GM21737 (cell line): ENCODE results near the gene CEP63.

Experiments used
- ATAC-seq: cut with Tn5 transposase; IDR thresholded peaks from one replicate; pipeline ENCODE4 v1.9.1; 2021; ENCODE audit warnings: mild to moderate bottlenecking, moderate library complexity; ENCODE audit not compliant: unreplicated experiment

CEP63 gene

DNA sequence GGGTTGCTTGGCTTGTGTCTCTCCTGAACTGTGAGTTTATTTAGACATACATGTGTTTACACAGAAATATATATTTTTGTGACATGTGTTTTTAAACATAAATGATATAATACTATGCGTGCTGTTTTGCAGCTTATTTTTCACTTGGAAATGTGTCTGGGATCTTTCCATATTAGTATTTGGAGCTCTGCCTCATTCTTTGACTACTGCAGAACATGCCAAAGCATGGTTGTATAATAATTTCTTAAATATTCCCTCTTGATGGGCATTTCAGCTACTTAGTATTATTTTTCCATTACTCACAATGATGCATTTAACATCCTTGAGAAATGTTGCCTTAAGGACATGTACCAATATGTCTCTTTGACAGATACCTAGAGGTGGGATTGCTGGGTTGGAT, 19.5 kb upstream of the CEP63 start:
- no peak for ATAC-seq

GRCh38 chr3:134468519-134468918, 17.3 kb upstream of the CEP63 start:
- ATAC-seq = no peak

GRCh38 chr3:134471521-134472193, 14.2 kb upstream of the CEP63 start:
- no peak for ATAC-seq

DNA sequence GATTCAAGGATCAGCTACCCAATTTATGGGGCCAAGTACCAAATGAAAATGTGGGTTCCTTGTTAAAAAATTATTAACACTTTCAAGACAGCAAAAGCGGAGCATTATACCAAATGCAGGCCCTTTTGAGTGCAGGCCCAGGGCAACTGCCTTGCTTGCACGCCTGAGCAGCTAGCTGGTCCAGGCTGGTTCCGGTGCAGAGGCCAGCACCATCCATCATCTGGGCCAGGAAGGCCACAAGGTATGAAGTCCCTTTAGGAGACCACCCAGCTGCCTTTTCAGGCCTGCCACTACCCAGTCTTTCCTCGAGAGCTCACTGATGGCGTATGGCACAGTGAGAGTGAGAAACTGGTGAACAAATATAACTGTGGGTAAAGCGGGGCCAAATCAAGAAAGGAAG, 13.0 kb upstream of the CEP63 start:
- ATAC-seq = no peak

GRCh38 chr3:134473868-134474546, 11.8 kb upstream of the CEP63 start:
- no peak for ATAC-seq

DNA sequence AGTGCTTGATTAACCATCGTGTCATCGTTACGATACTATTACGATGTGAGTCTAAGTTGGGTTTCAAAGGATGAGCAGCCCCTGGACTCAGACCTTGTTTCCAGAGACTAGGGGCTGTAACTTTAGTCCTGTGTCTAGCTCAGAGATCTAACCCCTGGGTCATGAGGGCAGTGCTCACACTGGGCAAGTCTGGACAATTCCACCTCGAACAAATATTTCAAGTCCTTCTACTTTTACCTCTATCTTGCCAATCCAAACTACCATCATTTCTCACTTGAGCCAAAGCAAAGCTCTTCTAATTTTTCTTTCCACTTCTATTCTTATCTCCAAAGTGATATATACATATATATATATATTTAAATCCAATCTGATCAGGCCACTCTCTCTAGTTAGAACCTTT, 10.9 kb upstream of the CEP63 start:
- no peak for ATAC-seq

GRCh38 chr3:134476306-134476705, 9.6 kb upstream of the CEP63 start:
- ATAC-seq = no peak

DNA sequence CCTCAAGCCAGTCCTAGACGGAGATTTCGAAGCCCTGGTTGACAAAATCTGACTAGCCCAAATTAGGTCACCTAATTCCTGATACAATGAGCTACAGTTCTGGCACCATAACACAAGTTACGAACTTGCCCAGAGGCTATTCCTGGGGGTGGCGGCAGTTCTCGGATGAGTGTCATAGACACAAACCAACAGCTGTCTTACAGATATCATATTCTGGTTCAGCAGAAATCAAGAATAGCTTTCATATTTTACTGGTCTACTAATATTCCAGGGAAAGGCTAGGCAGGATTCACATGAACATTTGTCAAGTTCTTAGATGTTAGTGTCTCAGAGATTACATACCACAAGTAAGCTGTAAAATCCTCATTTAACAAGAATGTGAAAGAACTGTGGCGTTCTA, 8.9 kb upstream of the CEP63 start:
- no peak for ATAC-seq

DNA sequence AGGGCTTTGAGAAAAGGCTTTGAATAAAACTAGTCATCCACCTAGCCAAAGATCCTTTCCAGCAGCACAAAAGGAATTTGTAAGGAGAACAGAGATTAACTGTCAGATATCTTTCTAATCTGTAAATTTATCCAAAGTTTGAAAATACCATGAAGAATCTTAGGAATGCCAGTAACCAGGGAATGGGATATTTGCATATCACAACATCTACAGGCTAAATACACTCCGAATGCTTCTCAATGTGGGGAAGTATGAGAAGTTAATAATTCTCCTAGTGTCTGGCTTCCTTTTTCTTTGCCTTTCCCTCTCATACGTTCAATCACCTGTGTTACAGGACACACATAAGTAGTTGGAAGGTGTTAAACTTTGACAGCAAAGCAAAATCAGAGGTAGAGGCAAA, 7.9 kb upstream of the CEP63 start:
- ATAC-seq = no peak

GRCh38 chr3:134480546-134480945, 5.3 kb upstream of the CEP63 start:
- no peak for ATAC-seq

DNA sequence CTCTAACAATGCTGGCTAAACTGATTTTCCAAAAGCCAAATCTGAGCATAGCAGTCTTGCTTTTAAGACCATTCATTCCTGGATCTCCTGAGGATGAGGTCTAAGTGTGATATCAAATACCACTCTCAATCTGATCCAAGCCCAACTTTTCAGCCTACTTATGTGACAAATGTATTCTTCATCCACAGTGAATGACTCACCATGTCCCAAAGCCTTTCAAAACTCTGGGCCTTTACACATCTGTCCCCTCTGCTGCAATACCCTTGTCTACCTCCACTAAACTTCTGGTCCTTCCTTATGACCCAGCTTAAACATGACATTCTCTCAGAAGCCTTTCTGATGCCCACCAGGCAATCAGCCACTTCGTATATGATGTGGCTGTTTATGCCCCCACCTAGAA, 4.7 kb upstream of the CEP63 start:
- no peak for ATAC-seq

- no peak for ATAC-seq
Measured at GRCh38 chr3:134482622-134483021, 3.2 kb upstream of the CEP63 start.

GRCh38 chr3:134483195-134483900, 2.5 kb upstream of the CEP63 start:
- ATAC-seq = no peak

DNA sequence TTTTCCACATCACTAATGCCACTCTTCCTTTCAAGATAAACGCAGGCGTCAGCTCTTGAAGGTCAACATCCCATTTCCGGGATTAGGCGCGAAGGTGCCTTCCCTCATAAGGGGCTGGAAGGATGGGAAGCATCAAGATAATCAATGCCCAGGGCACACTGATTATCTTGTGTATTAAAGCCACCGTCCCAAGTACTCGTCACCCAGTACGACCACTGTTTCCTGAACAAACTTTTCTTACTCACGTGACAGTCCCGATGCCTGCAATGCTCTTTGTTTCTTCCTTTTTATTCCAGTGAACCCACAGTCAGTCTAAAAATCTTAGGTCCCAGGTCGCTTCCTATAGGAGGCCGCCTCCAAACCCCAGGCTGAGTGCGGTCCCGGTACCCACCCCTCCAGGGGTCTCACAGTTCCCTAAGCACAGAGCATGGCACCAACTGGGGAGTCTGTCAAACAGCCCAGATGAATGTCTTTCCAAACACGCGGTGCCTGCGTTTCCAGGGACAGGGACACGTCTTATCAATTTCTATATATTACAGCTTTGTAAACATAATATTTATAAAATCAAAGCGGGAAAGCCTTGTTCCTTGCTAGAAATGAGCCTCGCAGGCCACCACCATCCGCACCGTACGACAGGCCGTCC, 661 bp upstream of the CEP63 start:
- peak; percentile 15 for ATAC-seq

DNA sequence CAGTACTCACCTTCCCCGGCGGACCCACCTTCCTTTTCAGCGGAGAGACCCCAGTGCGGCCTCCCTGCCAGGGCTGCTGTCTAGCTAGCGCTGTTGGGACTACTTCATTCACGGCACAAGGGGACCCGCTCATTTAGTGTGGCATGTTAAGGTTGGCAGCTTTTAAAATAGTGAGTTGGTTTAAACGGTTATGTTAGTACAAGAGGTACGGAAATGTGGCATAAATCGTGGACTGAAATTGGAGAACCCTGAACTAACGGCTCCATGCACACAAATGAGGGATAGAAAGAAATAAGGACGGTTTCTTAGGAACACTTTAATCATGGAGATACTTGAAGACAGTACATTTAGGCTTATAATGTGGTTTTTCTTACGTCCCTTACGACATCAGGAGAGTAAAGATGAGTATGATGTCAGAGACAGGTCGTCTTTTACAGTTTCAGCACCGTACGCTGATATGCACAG, 752 bp downstream of the CEP63 start:
- ATAC-seq = no peak

GRCh38 chr3:134487406-134487805, 1.5 kb downstream of the CEP63 start:
- no peak for ATAC-seq

DNA sequence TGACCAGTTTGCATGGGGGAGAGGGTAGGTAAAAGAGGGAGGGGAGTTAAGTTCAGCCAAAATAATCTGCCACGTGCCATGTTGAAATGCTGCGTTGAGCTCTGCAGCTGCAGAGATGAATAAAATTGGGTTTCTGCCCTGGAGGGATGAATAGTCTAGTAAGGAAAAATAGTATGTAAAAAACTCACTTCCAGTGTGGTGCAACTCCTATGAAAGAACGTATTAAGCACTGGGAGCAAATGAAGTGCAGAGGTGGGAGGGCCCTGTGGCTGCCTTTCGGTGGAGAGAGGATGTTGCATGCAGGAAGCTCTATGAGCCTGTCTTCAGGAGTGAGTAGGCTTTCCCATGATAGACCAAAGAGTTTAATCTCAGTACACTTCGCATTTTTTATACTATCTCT, 8.6 kb downstream of the CEP63 start:
- no peak for ATAC-seq

DNA sequence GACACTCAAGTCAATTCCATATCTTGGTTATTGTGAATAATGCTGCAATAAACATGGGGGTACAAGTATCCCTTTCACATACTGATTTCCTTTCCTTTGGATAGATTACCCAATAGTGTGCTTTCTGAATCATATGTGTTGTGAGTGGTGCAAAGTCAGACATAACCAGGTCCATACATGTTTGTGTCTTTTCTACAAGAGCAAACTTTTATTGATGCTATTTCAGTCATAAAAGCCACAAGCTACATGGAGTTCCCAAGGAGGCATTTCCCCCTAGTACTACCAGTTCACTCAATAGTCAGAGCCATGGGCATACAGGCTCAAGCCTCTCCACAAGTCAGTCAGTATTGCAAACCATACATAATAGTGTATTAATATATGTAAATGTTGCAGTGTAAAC, 10.1 kb downstream of the CEP63 start:
- no peak for ATAC-seq

- no peak for ATAC-seq
Measured at GRCh38 chr3:134496471-134497071, 10.7 kb downstream of the CEP63 start.

- ATAC-seq = no peak
Measured at GRCh38 chr3:134503266-134503665, 17.4 kb downstream of the CEP63 start.

- ATAC-seq = no peak
Measured at GRCh38 chr3:134504132-134504531, 18.3 kb downstream of the CEP63 start.
